D721Med (cell line): ENCODE measurements around the gene PRPF8.
A peak's percentile ranks its signal among the peaks of the same experiment; 100 is the strongest.

Source experiments
- DNase-seq: peaks from one replicate; pipeline ENCODE4 v3.0.0; 2011; ENCODE audit warnings: low spot score; ENCODE audit not compliant: insufficient read length
- FAIRE-seq: peaks from 2 replicates; lab custom pipeline; 2011; peaks lifted over from hg19 to GRCh38; lab: Jason Lieb, UNC
- TF ChIP-seq, protein P1 (sequence below): IDR thresholded peaks from 2 replicates; pipeline ENCODE4 v1.5.1; 2012; ENCODE audit warnings: mild to moderate bottlenecking, control low read depth; ENCODE audit not compliant: insufficient read depth; ENCODE audit errors: missing control alignments

PRPF8 gene

DNA sequence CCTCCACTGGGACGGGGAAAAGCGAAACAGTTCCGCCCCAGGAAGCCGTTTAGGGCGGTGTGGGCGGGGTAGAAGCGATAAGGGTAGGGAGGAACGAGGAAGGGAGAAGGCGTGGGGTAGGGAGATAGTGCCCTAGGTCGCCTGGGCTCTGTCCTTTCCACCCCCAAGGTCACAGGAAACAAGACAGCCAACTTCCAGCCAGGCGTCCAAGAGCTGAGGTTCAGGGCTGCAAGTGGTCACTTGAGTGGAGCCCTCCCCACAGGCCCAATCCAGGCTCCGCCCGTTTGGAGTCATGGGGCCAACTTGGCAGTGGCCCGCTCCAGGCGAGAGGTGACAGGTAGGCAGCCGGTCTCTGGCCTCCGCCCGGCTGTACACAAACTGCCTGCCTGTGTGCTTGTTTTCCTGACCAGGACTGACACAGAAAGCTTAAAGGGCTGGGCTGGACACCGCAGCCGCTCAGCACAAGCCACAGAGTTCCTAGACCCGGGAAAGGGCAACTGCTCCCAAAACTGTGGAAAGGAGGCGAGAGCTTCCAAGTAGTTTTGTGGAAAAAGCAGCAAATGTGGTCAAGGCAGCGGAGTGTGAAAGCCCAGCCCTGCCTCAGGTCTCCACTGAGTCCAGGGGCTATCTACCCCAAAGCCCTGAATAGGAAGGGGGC is 34.7 kb downstream of the PRPF8 start, which contains the start of gene RILP:
Gene RILP (minus strand): TSS at position 23 of the 658 bp plus-strand sequence. CDS start 62 bp downstream, outside the sequence.
- TF ChIP-seq, protein P1, sequence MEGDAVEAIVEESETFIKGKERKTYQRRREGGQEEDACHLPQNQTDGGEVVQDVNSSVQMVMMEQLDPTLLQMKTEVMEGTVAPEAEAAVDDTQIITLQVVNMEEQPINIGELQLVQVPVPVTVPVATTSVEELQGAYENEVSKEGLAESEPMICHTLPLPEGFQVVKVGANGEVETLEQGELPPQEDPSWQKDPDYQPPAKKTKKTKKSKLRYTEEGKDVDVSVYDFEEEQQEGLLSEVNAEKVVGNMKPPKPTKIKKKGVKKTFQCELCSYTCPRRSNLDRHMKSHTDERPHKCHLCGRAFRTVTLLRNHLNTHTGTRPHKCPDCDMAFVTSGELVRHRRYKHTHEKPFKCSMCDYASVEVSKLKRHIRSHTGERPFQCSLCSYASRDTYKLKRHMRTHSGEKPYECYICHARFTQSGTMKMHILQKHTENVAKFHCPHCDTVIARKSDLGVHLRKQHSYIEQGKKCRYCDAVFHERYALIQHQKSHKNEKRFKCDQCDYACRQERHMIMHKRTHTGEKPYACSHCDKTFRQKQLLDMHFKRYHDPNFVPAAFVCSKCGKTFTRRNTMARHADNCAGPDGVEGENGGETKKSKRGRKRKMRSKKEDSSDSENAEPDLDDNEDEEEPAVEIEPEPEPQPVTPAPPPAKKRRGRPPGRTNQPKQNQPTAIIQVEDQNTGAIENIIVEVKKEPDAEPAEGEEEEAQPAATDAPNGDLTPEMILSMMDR = no peak
- no peak for FAIRE-seq

DNA sequence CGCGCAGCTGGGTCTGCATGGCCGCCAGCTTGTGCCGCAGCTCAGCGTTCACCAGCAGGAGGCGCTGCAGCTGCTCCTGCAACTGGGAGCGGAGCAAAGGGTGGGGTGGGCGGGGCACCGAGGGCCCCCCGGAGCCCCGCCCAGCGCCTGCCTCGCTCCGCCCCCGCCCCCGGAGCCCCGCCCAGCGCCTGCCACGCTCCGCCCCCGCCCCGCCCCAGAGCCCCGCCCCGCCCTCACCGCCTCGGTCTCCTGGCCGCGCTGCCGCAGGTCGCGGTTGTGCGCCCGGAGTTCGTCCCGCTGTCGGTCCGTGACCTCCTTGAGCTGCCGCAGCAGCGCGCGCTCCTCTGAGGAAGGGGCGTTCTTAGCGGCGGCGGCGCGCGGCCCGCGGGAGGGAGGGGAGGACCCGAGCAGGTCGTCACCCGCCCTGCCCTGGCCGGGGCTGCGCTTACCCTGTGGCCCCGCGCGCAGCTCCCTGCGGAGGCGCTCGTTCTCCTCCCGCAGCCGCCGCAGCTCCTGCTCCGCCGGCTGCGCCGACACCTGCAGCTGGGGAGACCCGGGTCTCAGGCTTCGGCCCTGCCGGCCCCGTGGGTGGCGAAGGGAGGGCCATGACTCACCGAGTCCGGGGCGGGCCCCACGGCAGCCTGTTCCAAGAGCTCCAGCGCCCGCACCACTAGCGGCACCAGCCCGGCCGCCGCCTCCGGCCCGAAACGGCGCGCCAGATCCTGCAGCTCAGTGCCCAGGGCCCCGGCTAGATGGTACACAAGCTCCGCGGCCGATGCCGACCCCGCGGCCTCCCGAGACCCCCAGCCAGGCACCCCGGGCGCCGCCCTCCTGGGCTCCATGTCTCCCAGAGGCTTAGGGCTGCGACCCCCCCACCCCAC is 35.5 kb downstream of the PRPF8 start:
- no peak for FAIRE-seq
- DNase-seq = peak; percentile 88
- TF ChIP-seq, protein P1 = peak; percentile 61

More for the DNA sequence above, 34.7 kb downstream of the PRPF8 start, which contains the start of gene RILP:
- no peak for DNase-seq

DNA sequence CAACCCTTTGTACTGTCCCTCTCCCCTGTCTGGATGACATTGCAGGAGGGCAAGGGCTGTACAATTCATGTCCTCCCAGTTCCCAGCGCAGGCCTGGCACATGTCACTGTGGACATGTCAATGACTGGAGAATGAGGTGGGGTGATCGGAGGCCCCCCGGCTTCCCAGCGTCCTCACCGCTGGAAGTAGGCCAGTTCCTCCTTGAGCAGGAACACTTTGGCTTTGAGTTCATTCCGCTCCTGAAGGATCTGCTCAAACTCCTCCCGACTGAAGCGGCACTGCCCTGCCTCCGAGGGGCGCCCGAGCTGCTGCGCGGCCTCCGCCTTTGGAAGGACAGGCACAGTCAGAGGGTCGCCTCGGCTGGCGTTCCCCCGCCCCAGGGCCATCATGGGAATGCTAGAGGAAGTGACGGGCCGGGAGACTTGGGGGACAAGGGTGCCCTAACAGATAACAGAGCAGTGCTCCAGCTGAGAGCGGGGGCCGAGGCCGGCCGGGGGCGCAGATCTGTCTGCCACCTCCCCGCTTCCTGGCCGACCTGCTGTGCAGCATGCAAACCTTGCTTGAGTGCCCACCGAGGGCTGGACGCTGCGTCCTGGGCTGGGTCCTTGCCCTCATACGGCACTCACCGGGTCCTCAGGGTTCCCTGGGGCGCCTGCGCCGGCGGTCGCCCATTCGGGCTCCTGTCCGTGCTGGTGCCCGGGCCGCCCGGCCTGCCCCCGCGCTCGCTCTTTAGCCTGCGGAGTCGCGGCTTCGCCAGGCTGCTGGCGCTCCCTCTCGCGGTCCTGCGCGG is 36.3 kb downstream of the PRPF8 start:
- TF ChIP-seq, protein P1 = no peak
- no peak for FAIRE-seq
- no peak for DNase-seq

DNA sequence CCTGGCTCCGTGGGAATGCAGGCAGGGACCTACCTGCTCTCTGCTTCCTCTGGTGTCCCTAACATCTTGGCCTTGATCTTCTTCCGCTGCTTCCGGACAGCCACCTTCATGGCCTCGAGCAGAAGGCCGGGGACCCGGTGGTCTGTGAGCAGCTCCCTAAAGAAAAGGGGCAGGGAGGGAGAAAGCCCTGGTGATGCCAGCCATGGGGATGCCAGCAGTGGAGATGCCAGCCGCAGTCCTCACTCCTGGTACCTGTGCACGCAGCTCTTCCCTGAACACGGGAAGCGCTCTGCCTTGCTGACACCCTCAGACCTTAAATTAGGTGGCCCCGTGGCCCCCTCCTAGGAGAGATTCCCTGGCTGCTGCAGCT is 36.9 kb downstream of the PRPF8 start:
- TF ChIP-seq, protein P1 = no peak
- DNase-seq = no peak
- no peak for FAIRE-seq

DNA sequence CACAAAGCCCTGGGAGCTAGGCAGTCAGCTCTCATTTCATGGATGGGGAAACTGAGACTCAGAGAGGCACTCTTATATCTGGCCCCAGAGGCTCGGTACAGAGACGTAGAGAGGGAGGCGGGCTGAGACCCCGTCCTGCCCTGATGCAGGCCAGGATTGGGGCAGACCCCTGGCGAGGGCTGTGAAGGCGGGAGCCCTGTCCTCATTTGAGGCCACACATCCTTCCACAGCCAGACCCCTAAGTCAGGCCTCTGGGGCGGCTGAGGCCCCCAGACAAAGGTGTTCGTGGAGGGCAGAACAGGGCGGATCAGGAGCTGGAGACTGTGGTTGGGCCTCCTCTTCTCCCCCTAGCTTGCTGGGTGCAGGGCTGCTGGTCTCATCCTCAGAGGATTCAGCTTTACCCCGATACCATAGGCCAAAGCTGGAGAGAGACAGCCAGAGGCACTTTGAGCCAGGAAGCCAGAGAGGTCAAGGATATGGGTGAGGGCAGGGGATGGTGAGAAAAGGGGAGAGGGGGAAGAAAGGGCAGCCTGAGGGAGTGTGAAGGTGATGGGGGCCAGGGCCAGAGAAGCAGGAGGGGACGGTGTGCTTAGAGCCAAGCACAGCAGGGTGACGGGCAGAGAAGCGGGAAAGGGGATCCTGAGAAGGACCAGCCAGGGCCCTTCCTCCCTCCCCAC is 38.3 kb downstream of the PRPF8 start:
- DNase-seq (no peak), FAIRE-seq (no peak)
- TF ChIP-seq, protein P1 = no peak
